H54 (cell line): ENCODE data around the gene TMEM128.
"Not testable (repeated sequence)": the region's sequence is repeated elsewhere in the genome, so short reads cannot be mapped to it uniquely, and the experiment has no call there.

Experiments
- DNase-seq: peaks from one replicate; pipeline ENCODE4 v3.0.0; 2011; ENCODE audit warnings: low spot score, mixed read lengths; ENCODE audit not compliant: insufficient read length
- FAIRE-seq: peaks from 3 replicates; lab custom pipeline; 2011; peaks lifted over from hg19 to GRCh38; lab: Jason Lieb, UNC
- POLR2A ChIP-seq: IDR thresholded peaks from 2 replicates; pipeline ENCODE4 v1.6.1; 2011; ENCODE audit warnings: low read depth, mild to moderate bottlenecking, low read length

The TMEM128 gene

DNA sequence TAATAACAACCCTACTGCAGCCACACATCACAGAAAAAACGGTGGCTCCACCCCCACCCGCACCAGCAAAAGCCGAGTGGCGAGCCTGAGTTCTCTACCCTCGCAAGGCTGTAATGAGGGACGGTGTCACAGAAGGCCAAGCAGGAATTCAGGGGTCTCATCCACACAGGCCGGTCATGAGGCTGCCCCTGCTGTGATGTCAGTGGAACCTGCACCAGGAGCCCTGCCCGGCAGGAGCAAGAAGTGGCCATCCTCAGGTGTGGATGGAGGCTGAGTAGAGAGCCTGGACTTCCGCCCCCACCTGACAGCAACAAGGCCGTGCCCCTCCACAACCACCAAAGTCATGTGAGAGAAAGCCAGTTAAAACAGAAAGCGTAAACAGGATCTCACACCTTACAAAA lies 21.3 kb upstream of the TMEM128 start:
- no peak for DNase-seq
- TF ChIP-seq POLR2A, result no peak
- FAIRE-seq, result no peak

DNA sequence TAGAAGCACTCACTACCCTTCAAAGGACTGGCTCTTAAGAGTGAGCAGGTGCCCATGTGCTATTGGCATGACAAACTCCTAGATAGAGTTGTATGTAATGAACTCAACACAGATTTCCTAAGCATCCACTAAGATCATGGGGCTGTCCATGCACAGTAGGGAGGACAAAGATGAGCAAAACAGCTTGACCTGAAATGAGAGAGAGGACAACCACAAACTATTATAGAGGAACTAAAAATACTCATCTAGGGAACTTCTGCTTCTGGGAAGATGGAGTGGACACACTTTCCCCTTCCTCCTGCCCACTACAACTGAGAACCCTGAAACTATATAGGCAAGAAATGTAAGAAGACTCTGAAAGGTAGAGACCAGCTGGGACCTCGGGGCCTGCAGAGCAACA lies 20.8 kb upstream of the TMEM128 start:
- FAIRE-seq (no peak), DNase-seq (no peak)
- TF ChIP-seq POLR2A, result no peak

DNA sequence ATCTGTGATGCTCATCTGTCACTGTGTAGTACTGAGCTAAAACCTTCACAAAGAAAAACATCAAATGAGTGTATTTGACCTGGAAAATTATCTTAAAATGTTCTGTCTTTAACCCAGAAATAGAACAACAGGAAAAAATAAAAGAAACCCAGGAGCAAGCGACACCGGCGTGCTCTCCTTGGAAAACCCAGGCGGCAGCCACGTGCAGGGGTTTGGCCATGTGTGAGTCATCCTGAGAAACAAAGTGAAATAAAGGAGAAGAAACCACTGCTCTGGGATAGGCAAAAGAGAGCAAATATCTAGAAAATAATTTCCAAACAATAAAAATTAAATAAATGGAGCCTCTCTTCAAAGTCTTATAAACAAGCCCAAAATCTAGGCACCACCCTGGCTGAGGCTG lies 20.0 kb upstream of the TMEM128 start:
- DNase-seq (no peak), FAIRE-seq (no peak)
- no peak for TF ChIP-seq POLR2A

DNA sequence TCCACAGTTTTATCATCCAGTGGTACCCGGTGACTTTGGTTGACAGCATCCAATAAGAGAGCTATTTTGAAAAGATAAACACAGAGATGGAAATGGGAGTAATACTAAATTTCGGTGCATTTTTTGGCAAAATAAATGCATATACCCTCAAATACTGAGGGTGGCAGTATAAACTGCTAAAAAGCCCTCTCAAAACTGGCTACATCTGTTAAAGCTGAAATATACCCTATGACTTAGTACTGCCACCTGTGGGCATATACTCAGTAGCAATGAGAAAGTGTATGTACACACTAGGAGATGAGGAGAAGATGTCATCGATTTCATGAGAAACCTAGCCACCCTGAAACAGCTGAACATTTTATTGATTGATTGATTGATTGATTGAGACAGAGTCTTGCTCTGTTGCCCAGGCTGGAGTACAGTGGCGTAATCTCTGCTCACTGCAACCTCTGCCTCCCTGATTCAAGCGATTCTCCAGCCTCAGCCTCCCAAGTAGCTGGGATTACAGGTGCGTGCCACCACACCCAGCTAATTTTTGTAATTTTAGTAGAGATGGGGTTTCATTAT lies 12.2 kb upstream of the TMEM128 start:
- no peak for TF ChIP-seq POLR2A
- DNase-seq (peak; percentile 34), FAIRE-seq (peak; percentile 11)

DNA sequence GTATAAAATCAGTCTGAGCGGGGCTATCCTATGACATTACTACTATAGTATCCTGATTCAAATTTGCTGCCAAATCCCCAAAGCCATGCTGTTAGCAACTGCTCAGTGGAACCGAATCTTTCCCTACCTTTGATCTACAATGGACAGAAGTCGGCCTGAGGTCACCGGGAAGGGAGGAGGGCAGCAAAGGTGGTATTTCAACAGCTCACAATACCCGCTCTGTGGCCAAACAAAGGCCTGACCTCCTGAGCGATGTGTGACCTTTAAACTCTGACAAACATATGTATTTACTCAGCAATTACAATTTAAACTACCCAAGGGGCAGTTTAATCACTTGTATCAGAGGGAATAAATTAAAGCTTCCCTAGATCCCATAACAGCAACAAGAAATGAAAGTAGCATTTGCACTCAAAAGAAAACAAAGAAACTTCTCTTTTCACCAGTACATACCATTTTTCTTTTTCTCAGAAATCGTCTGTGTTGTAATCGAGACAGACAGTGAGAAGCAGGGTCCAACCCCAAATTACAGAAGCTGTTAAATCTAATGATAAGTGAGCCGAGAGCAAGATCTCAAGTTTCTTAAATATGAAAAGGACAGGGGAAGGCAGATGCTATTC lies 11.6 kb upstream of the TMEM128 start:
- DNase-seq (no peak), FAIRE-seq (no peak)
- no peak for TF ChIP-seq POLR2A

DNA sequence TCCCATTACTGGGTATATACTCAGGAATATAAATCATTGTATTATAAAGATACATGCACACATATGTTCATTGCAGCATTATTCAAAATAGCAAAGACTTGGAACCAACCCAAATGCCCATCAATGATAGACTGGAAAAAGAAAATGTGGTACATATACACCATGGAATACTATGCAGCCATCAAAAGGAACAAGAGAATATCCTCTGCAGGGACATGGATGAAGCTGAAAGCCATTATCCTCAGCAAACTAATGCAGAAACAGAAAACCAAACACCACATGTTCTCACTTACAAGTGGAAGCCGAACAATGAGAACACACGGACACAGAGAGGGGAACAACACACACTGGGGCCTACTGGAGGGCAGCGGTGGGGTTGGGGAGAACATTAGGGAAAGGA lies 9.7 kb upstream of the TMEM128 start:
- not testable (repeated sequence) for FAIRE-seq

DNA sequence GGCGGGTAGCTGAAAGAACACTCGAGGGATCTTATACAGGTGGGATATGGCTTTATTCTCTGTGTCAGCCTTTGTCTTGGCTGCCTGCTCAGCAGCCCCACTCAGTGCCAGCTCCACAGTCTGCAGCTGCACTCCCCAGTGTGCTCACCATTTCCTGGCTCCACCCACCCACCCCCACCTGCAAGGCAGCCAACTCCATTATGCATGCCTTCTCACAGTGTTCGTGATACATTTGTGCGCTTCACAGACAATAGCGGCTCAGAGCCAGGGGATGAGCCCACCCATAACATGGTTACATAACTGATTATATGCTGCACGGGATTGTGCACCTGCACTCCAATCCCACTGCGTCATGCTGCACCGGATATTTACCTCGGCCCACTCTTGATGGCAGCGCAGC lies 8.8 kb upstream of the TMEM128 start:
- TF ChIP-seq POLR2A, result no peak
- no peak for FAIRE-seq
- no peak for DNase-seq

More for the DNA sequence above, 9.7 kb upstream of the TMEM128 start:
- DNase-seq, result not testable (repeated sequence)

DNA sequence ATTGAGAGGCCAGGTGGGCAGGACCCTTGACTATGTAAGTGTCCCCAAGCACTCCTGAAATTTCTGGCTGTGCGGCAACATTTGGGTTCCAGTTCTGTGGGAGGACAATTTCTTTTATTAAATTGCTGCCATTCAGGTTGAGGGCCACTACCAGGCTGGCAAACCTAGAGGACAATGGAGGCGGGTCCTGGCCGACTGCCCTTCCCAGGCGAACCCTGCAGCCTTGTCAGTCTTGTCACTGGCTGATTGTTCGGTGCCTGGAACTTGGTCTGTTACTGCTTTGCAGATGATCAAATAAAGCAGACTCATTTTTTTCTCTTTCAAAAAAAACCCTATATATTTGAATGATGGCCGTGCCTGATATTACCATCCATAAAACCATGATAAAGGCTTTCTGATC lies 6.6 kb upstream of the TMEM128 start:
- FAIRE-seq (no peak), DNase-seq (no peak)
- no peak for TF ChIP-seq POLR2A

DNA sequence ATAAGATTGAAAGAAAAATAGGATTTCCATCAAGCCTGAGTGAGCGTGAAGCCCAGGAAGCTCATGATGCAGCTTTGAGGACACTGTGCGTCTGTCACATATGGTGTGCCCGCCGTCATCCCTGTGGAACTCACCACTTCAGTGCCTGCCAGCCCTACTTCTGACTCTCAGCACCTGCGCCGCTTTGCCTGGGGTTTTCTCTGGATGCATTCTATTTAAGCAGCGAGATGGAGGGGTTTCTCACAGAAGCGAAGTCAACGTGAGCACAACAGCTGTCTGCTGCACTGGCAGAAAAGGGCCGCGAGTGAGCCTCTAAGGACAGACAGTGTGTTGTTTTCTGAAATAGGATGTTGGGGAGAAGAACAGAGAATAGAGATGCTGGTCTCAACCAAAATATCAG lies 6.2 kb upstream of the TMEM128 start:
- no peak for DNase-seq
- TF ChIP-seq POLR2A, result no peak
- no peak for FAIRE-seq

DNA sequence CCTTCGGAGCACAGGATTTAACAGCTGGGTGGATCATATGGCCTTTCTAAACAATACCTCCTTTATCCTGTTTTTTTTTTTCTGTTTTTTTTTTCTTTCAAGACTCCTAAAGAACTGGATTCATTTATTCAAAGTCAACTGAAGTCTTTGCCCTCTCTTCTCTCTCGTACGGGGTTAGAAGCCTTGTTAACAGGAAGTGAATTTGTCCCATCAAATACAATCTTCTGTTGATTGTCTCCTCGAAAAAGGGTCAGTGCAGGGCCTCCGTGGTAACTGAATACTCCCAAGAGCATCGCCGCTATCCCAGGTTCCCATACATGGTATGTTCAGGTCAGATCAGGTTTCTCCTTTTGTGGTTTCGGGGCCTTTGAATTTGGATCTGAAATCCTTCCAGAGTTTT lies 1.8 kb upstream of the TMEM128 start:
- FAIRE-seq (no peak), DNase-seq (no peak)
- no peak for TF ChIP-seq POLR2A

DNA sequence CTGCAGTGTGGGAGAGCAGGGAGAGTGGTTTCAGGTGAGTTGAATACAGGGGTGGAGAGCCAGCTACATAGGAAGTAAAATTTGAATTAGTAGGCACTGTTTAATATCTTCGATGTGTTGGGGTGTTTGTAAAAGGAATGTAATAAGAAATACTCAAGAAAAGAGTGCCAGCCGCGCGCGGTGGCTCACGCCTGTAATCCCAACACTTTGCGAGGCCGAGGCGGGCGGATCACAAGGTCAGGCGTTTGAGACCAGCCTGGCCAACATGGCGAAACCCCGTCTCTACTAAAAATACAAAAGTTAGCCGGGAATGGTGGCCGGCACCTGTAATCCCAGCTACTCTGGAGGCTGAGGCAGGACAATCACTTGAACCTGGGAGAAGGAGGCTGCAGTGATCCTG lies 1.3 kb upstream of the TMEM128 start:
- DNase-seq, FAIRE-seq: not testable (repeated sequence)

DNA sequence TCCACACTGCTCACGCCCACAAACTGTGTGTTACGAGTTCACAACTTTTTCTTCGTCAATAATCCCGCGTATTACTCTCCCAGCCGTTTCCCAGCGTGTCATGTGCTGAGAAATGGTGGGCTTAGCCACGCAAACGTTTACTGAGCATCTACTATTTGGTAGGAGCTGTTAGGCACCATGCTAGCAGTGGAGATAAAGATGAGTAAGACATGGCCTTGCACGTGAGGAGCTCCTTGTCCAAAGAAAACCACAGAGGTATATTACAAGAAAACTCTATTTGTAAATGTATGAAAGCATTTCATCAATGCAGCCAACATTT lies 821 bp upstream of the TMEM128 start:
- FAIRE-seq, result no peak
- DNase-seq, result no peak

DNA sequence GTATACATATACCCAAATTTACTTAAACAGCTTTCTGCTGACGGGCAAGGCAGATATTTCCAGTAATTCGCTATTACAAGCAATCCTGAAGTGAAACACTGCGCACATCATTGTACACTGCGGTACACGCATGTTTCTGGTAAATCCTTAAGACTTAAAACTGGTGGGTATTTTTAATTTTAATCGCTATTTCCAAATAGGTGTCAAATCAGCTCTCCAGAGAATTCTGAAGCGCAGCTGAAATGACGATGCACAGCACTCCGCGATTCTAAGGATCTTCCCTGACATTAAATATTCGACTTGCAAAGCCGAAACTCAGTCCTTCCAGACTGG lies 361 bp downstream of the TMEM128 start:
- DNase-seq (no peak), FAIRE-seq (no peak)
- TF ChIP-seq POLR2A, result no peak

More for the DNA sequence above, 821 bp upstream of the TMEM128 start:
- TF ChIP-seq POLR2A, result no peak

DNA sequence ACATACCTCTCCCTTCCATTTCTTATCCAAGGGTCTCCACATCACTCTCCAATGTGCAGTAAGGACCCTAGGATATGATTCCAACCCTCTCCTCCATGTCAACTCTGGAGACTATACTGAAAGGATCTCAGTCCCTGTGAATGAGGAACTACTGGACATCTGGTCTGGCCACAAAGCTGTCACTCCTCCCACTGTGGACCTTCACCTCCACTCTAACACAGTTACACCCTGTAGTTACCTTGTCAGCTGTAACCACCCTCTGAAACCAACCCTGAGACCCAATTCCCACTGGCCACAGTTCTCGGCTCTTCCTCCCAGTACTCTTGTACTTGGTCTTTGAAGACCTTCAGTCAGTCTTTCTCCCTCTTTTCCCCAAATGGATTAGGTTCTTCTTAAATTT lies 2.9 kb downstream of the TMEM128 start:
- no peak for TF ChIP-seq POLR2A
- FAIRE-seq, result no peak
- no peak for DNase-seq

DNA sequence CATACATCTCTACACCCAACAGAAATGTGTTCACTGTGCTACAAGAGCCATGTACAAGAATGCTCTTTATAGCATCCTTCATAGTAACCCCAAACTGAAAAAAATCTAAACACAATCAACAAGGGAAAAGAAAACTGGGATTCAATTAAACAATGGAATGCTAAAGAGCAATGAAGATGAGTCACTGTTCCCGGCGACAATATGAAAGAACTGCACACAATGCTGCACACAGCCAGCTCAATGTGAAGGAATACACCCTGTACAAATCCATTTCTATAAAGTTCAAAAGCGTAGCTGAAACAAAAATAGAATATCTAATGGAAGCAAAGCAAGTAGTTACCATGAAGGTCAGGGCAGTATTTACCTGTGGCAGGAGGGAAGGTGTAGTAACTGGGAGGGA lies 8.5 kb downstream of the TMEM128 start:
- not testable (repeated sequence) for DNase-seq, FAIRE-seq

DNA sequence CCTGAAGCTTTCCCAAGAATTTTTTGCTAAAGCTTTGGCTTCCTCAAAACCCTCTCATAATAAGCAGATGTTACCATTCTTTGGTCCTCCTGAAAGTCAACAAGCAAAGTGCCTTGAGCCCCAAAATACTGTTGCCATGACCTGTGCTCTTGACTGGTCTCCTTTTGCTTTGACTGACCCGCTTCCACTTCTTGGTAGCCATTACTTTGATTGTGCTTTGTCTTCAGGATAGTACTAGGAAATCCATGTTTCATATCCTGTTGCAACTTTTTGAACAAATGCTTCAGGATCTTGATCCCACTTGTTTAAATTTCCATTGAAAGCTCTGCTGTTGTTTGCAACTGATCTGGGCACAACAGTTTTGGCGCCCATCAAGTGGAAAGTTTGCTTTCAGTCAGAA lies 14.4 kb downstream of the TMEM128 start:
- FAIRE-seq (no peak), DNase-seq (no peak)
- no peak for TF ChIP-seq POLR2A
